ENCODE data around the gene EDAR.

EDAR gene

GRCh38 chr2:109000738-109001137 is 11.7 kb upstream of the EDAR start:
- DNase-seq, result no peak

GRCh38 chr2:108998911-108999310 is 9.9 kb upstream of the EDAR start:
- no peak for DNase-seq

GRCh38 chr2:108994178-108994577 is 5.2 kb upstream of the EDAR start:
- DNase-seq, result no peak

- no peak for DNase-seq
Observed at GRCh38 chr2:108993095-108993937, 4.3 kb upstream of the EDAR start.

GRCh38 chr2:108988076-108988795 is 784 bp downstream of the EDAR start:
- DNase-seq, result no peak

- DNase-seq, result no peak
Observed at GRCh38 chr2:108986916-108987510, 2.0 kb downstream of the EDAR start.

GRCh38 chr2:108983610-108984009 is 5.4 kb downstream of the EDAR start:
- DNase-seq, result no peak

GRCh38 chr2:108983061-108983460 is 6.0 kb downstream of the EDAR start:
- DNase-seq, result no peak

- no peak for DNase-seq
Observed at GRCh38 chr2:108982259-108982679, 6.8 kb downstream of the EDAR start.

- no peak for DNase-seq
Observed at GRCh38 chr2:108981846-108982245, 7.2 kb downstream of the EDAR start.

GRCh38 chr2:108980076-108980475 is 8.9 kb downstream of the EDAR start:
- DNase-seq, result no peak

GRCh38 chr2:108979461-108979860 is 9.6 kb downstream of the EDAR start:
- no peak for DNase-seq

GRCh38 chr2:108978709-108979111 is 10.3 kb downstream of the EDAR start:
- no peak for DNase-seq

GRCh38 chr2:108975613-108976435 is 13.2 kb downstream of the EDAR start:
- no peak for DNase-seq

- DNase-seq, result no peak
Observed at GRCh38 chr2:108974674-108975073, 14.3 kb downstream of the EDAR start.

- DNase-seq, result no peak
Observed at GRCh38 chr2:108972663-108973062, 16.4 kb downstream of the EDAR start.

GRCh38 chr2:108971661-108972566 is 17.1 kb downstream of the EDAR start:
- no peak for DNase-seq

- DNase-seq, result no peak
Observed at GRCh38 chr2:108970369-108970768, 18.7 kb downstream of the EDAR start.

- no peak for DNase-seq
Observed at GRCh38 chr2:108969856-108970255, 19.2 kb downstream of the EDAR start.

- DNase-seq, result no peak
Observed at GRCh38 chr2:108968619-108969018, 20.4 kb downstream of the EDAR start.

GRCh38 chr2:108967757-108968156 is 21.3 kb downstream of the EDAR start:
- no peak for DNase-seq
